ENCODE data around the gene IQSEC1.

DNA sequence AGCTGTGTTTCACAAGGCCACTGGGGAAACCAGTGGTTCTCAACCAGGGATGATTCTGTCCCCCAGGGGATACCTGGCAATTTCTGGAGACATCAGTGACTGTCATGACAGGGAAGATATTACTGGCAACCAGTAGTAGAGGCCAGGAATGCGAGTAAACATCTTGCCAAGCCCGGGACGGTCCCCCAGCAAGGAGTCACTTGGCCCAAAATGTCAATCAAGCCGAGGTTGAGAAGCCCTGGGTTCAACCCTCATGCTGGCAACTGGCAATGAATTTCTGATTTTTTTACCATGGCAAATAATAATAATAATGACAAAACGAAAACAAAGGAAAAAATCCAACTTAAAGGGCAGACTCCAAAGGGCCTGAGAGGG, 166.3 kb downstream of the IQSEC1 start:
- no peak for TF ChIP-seq CTCF (IDR thresholded peaks at IDR 0.05)
- no peak for TF ChIP-seq EP300 (IDR thresholded peaks at IDR 0.05)

Data from sigmoid colon (tissue), 4 donors.